ENCODE results near the gene CEBPB.

CEBPB gene

DNA sequence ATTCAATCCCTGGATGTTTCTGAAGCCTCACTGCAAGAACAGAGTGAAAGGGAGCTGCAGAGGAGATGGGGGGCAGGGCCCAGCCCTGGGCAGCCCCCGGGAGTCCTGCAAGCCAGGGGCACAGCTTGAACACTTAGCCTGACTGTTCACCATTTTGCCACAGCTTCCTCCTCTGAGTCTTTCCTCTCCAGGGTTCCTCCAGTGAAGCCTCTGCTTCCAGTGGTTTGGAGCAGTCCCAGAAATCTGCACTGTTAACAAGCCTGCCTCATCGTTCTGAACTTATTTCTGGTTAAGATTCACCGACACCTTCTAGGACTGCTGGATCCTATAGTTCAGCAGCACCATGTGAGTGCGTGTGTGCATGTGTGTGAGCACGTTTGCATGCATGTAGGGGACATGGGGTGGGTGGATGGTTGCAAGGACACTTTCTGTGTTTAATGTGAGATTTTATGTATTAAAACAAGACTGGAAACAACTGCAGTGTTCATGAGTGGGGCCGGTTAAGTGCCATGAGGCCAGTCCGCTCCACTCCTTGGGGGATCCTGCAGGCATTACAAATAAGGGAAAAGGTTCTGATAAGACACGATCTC, 24.6 kb downstream of the CEBPB start:
- no peak for DNase-seq

DNA sequence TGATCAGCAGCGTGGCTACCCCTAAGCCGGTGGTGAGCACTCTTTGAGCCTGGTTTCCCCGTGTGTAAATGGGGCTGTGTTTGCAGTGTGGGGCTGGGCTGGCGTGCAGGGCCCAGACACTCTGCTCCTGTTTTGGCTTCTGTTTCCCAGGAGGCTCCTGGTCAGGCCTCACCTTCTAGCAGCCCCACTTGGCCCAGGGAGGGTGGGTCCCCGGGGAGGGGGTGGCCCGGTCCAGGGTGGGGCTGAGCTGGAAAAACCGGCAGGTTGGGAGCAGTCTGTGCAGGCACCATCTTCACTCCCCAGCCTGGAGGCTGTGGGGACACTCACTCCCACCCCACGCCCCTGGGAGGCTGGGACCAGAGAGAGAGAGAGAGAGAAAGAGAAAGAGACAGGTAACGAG, 25.3 kb downstream of the CEBPB start:
- DNase-seq = no peak

DNA sequence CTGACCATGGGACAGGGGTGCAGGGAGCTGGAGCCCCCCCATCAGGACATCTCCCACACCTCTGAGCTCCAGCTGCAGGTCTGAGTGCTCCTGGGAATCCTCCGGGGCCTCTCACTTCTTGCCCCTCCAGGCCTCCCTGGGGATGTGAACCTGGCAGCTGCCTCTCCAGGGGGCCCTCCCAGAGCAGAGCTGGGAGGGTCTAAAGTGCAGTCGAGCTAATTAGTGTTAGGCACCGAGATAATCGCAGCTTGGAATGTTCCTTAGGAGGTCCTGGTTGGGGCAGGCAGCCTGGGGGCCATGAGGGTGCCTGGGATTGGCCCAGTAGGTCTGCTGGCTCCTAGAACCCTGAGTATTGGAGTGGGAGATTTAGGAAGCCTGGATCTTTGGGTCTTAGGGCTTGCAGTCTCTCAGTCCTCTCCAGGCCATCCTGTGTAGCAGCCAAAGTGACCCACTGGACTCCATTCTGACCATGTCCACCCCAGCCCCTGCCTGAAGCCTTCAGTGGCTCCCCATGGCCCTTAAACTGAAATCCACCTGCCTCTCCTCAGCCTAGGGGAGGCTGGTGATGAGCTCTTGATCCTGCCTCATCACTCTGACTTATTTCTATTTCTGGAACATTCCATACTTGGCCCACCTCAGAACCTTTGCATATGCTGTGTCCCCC, 26.0 kb downstream of the CEBPB start:
- no peak for DNase-seq

DNA sequence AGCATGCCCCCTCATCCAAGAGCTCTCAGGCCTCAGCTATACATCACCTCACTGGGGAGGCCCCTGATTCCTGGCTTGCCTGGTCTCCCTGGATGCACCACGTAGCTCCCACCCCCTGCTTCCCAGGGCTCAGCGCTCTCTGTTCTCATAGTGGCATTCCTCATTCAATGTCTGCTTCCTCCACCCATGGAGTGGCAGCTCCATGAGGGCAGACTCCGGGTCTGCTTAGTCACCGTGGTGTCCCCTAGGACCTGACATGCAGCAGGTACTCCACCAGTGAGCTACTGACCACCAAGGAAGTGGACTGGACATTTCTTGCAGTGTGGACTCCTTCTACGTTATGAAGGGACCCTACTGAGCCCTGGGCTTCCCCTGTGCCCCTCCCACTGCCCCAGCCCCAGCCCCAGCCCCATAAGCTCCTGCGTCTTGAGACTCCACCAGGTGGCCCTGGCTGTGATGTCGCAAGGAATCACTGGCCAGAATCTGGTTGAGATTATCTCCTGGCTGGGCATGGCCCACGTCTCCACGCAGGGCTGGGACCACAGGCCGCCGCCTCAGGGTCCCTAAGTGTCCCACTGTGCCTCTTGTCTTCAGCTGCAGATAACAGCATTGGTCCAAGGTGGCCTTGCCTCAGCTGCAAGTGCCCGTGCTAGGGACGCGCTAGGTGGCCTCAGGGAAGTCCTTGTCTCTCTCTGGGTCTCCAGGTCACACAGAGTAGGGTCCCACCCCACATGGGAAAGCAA, 26.7 kb downstream of the CEBPB start:
- no peak for DNase-seq

DNA sequence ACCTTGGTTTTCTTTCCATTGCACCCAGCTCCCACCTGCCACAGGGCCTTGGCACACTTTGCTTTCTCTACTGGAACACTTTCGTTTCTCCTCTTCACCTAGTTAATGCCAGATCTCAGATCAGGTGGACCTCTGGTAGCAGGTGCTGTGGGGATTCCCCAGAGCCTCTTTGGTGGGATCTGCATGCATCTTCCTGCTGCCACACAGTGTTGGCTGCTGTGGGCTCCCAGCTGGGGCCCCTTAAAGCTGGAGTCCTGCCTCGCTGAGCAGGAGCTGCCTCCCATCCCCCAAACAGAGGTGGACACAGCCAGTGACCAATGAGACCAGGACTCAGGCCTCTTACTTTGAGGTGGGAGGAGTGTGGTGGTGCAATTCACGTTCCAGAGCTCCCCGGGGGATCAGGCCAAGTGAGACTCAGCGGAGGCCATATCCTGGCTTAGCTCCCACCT, 28.4 kb downstream of the CEBPB start:
- DNase-seq = no peak

DNA sequence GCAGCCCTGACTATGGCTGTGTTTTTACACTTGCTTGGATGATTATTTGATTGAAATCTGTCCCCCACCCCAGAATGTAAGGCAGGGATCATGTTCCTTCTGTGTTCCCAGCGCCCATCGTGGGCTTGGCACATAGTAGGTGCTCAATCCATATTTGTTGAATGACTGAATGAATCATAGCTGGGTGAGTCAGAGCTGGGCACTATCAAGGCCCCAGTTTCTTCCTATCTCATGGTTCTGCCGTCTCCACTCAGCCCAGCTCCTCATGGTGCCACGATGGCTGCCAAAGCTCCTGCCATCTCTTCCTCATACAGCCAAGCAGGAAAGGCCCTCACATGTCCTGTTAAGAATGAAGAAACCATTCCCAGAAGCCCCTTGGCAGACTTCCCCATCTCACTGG, 29.0 kb downstream of the CEBPB start:
- DNase-seq = no peak

DNA sequence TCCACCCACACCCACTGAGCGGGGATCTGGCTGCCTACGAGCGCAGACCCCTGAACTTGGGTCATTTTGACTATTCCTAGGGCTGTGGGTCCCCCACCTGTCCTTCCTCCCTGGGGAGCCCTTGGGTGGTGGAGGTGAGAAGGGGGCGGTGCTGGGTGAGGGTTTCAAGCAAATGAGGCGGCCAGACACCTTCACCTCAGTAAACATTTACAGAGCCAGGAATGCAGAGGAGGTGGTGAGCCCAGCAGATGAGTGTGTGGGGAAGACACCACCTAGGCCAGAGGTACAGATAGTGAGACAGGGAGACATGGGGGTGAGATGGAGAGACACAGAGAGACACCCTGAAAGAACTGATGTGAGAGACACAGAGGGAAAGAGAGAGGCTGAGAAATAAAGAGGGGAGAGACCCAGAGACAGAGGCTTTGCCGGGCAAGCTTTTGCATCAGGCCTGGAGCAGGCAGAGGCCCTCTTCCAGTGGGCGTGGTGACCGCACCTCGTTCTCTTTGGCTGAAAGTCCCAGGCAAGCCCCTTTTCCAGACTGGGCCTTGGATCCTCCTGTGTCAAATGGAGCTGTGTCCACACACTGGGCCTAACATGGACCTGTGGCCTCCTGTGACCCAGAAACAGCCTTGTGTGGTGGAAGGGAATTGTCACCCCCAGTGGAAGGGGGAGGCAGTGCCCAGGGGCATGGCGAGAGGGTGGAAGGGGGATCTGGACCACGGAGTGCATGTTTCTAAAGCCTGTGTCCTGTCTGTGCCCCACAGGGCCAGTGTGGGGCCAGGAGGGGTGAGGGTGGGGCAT, 29.7 kb downstream of the CEBPB start:
- no peak for DNase-seq

DNA sequence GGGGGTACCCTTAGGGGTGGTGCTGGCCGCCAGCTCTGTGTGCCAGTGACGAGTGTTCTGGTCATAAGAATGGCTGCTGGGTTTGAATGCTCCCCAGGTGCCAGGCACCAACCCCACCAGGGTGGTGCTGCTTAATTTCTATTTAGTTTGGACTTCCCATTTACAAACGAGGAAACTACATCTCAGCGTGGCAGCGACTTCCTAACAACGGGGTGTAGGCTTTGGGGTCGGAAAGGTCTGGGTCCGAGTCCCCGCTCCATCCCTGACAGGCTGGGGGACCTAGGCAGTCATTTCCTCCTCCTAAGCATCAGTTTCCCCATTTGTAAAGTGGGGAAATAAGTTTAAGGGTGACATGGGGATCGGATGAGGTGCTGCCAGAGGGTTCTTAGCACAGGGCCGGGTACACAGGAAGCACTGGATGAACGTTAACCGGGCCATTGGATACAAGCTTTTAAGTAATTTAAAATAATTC, 30.3 kb downstream of the CEBPB start:
- no peak for DNase-seq

DNA sequence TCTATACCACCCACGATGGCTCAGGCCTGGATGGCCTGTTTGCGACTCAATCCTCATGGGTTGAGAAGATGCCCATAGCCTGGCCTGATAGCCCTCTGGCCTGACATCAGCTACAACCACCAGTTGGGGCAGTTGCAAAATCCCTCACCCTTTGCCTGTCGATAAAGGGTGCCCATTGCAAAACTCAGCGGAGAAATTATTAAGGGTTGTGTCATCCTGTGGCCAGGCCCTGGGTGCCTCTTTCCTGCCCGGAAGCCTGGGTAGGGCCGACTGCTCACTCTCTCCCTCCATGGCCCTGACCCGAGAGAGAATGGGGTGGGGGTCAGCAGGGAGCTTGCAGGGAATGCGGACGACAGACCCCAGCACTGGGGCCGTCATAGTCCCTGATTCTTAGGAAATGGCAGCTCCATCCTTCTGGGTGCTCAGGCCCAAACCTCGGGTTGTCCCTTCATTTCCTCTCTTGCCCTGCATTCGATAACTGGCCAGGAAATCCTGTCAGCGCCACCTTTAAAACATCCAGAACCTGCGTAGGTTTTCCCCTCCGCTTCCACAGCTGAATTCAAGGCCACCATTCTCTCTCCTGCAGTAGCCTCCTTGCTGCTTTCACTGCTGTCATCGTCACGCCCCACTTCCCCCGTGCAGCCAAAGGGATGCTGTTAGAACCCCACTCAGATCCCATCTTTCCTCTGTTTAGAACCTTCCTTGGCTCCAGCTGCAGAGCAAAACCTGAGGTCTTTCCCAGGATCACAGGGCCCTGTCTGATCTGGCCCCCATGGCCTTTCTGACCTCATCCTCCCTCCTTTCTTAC, 31.1 kb downstream of the CEBPB start:
- DNase-seq = no peak

DNA sequence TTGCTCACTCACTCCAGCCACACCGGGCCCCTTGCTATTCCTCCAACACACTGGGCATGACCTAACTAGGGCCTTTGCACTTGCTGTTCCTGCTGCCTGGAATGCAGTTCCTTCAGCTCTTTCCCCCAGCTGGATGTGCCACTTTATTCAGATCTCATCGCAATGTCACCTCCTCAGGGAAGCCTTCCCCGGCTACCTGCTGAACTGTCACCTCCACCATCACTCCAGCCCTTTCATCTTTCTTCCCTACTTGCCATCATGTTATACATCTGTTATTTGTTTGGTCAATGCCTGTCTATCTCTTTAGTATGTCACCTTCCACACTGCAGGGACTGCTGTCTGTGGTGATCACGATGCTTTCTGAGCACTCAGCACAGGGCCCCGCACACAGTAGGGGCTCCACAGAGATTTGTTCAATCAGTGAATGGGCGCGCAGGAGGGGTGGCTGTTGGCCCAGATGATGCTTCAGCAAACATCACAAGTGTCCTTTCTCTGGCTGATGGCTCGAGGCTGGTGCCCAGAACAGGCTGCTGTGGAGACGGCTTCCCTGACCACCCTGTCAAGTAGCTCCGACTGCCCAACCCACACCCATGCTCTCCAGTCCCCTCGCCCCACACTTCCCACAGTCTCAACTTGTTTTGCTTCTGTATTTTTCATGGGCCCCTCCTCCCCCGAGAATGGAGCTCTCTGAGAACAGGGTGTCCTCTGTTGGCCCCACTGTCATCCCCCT, 31.8 kb downstream of the CEBPB start:
- DNase-seq = no peak

DNA sequence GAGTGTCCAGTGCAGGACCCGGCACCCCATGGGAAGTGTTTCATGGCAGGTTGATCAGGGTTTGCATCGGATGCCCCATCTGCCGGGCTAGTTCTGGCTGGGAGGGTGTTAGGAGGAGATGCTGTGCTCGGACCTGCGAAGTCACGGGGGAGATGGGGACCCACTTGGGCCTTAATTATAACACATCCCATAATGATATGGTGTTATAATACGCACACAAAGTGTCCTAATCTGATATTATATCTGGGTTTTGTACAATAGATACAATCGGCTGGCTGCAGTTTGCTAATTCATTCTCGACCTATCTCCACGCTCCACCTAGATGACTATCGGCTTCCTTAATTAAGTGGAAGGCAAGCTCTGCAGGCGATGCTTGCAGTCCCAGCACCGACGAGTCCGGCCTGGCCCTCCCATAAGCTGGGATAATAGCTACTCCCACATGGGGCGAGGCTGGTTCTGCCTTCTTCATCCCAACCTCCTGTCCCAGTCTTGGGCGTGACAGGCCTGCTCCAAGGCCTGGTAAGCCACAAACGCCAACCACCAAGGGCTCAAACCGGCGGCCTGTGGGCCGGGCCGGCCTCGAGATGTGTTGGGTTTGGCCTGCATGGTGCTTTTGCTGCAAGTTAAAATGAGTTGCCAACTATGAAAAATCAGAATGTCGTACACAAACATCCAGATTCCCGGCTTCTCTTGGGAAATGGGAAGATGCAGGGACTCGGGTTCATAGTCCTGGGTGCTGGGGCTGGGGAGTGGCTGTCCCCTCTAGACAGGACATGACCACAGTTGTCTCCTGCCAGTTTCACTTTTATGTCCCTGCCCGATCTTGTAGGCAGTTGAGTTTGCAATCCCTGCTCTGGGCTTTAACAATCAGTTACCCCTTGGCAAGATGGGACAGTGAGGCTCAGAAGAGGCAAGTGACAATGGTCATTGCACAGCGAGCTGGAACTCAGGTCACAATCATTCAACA, 32.7 kb downstream of the CEBPB start:
- no peak for DNase-seq

DNA sequence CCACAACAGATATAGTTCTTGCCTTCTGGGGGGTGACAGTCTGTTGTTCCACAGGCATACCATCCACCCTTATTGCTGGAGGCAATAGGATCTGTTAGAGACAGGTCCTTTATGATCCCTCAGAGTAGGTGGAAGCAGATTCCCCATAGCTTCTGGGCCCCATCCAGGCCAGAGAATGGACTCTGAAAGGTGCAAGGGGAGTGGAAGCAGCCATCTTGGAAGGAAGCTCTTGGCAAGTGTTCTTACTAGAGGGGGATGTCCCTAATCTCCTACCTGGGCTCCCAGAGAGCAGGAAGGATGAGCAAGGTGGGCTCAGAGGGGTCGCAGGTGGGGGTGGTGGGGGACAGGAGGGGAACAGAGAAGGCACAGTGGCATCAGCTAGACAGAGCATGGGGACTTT, 33.4 kb downstream of the CEBPB start:
- DNase-seq = no peak

DNA sequence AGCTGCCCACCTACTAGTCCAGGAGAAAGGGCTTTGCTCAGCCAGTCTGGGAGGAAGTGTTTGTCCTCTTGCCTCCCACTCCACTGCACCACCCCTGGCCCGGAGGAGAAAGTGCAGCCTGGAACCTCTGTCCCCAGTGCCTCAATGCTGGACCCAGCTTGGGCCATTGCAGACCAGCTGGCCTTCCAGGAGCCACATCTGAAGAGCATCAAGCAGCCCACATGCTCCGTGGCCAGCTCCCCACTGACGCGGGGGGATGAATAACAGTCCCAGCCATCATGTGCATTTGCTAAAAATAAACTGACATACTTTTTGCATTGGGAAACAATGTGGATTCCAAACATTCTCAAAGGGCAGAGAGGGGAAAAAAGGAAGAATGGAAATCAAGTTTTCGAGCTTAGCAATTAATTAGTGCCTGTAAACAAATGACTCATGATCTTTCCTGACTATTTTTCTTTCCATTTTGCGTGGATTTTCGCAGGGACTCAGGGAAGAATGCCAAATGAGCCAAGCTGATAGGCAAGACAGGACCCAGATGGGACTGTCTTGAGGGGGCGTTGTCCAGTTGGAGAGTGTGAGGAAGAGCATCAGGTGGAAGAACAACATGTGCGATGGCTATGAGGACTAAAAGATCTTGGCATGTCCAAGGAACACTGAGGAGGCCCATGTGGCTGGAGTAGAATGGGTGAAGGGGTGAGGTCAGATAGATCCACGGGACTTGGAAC, 34.1 kb downstream of the CEBPB start:
- no peak for DNase-seq

DNA sequence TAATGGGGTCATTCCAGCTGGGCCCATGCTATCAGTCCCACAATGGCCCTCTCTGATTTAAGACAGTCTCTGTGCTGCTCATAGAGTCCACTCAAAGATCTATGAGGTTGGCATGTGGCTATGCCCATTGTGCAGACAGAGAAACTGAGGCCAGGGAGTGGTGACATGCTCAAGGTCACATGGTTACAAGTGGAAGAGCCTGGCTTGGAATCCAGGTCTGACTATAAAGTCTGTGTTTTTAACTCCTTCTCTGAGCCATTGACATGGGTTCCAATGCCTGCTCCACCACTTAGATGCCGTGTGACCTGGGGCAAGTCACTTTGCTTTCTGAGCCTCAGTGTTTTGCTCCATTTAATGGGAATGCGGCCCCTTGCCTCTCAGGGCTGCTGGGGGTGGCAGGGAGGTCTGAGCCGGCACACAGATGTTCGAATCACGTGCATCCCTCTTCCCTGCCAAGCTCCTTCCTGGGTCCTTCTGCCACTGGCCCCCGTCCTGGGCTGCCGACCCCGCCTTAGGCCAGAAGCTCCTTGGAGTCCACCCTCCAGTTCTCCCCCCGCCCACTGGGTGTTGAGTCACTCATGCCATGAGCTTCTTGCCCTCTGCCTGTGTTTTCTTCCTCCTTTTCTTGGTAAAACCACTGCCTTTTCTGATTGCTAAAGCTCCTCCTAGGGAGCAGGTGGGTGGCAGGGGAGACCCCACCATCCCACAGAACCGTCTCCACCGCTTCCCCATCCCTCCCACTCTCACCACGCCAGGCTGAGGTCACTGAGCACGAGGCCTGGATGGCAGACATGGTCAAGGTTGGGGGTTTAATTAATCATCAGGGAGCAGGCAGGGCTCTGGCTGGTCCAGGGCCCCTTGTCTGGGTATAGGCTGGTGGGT, 35.7 kb downstream of the CEBPB start:
- DNase-seq = no peak

DNA sequence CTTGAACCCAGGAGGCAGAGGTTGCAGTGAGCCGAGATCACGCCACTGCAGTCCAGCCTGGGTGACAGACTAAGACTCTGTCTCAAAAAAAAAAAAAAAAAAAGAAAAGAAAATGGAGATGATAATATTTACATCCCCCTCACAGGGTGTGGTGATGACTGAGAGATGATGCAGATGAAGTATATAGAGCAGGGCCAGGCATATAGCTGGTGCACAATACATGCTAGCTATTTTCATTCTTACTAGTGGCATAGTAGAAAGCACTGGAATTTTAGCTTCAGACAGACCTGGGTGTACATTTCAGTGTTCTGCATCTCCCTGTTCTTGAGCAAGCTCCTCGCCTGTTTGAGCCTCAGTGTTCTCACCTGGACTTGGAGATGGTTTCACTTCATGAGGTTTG, 36.9 kb downstream of the CEBPB start:
- no peak for DNase-seq

DNA sequence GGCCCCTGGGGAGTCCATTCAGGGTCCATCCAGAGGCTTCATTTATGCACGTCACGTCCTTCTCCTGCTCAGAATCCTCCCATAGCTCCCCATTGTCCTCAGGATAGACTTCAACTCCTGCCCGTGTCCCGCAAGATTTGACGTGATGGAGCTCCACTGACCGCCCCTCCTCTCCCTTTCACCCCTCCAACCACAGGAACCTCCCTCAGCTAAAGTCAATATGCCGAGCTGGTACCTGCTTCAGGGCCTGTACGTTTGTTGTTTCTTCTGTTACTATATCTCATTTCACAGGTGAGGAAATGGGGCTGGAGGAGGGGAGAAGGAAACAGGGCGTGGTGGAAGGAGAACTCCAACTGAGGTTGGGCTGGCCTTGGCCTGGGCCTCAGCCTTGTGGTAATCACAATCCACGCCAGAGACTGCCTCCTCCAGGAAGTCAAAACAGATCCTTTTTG, 38.6 kb downstream of the CEBPB start:
- DNase-seq = no peak

DNA sequence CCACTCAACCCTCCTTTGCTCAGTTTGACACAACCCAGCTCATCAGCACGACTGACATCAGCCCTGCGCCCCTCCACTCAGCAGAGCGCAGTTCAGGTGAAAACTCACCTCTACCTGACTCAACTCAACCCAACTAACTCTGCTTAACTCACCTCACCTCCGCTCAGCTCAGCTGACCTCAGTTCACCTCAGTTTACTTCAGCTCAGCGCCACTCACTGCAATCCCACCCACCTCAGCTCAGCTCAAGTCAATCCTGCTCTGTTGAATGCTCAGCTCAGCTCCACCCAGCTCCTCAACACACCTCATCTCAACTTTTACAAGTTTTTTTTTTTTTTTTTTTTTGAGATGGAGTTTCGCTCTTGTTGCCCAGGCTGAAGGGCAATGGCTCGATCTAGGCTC, 39.6 kb downstream of the CEBPB start:
- DNase-seq = no peak

DNA sequence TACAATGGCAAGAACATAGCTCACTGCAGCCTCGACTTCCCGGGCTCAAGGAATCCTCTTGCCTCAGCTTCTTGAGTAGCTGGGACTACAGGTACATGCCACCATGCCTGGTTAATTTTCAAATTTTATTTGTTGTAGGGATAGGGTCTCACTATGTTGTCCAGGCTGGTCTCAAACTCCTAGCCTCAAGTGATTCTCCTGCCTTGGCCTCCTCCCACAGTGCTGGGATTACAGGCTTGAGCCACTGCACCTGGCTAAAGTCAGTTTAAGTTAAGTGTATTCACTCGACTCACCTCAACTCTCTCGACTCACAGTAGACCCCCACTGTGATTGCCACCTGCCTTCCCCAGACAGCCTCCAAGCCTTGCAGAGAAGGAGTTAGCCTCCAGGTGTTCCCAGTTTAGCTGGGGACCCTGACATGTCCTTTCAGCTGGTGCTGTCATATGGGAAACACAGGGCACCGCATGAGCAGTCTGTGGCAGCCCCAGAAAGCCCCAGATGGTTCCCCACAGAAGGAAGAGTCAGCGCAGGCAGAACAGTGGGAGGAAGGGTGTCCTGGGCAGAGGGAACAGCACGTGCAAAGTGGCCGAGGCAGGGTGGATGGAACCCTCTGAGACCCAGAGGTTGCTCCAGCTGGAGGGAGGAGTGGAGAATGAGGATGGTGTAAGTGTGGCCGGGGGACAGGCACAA, 40.4 kb downstream of the CEBPB start:
- no peak for DNase-seq

All from NCI-H187 treated with DMSO at 0.1 percent for 48 hours (cell line).